GM12878 (cell line): Measurements from ENCODE around the gene C16orf86. TPM values are rescaled to one million over a fixed set of nuclear protein-coding genes. Genes with fewer than 3 reads are reported as not detected.
A peak's percentile ranks its signal among the peaks of the same experiment; 100 is the strongest.

Source experiments
- ATAC-seq: fragments of 200-7000 bp; cut with Tn5 transposase; 3 replicates; pipeline ENCODE4 v1.9.1; 2020; ENCODE audit warnings: mild to moderate bottlenecking, moderate library complexity
- BruUV-seq: library from RNA; stranded (reverse); fragments of 400-500 nt; replicated peaks from 2 replicates; lab custom pipeline; 2021; lab: Mats Ljungman, UMichigan
- CTCF ChIA-PET: fragments of 300-600 bp; sonication (Branson Sonifier 250); formaldehyde crosslinking; extraction: SDS; loops from one replicate; lab custom pipeline; 2021; ENCODE audit warnings: inconsistent platforms; lab: Yijun Ruan, JAX
- POLR2A ChIA-PET: fragments of 350-600 bp; formaldehyde crosslinking; extraction: SDS; loops from one replicate; lab custom pipeline; 2021; ENCODE audit warnings: inconsistent platforms; lab: Charles Lee
- RAD21 ChIA-PET: fragments of 300-600 bp; sonication (Branson Sonifier 250); formaldehyde crosslinking; loops from one replicate; lab custom pipeline; 2023; ENCODE audit warnings: antibody characterized with exemption; ENCODE audit not compliant: unreplicated experiment; lab: Charles Lee
- SMC1A ChIA-PET: fragments of 300-600 bp; sonication (Branson Sonifier 250); formaldehyde crosslinking; loops from one replicate; lab custom pipeline; 2023; ENCODE audit not compliant: unreplicated experiment, uncharacterized antibody; lab: Charles Lee
- DNase-seq: peaks from one replicate; pipeline ENCODE4 v3.0.0-alpha.2; 2011; ENCODE audit warnings: low read depth, low spot score
- FAIRE-seq: peaks from 3 replicates; lab custom pipeline; 2011; peaks lifted over from hg19 to GRCh38; lab: Jason Lieb, UNC
- H2AFZ ChIP-seq: 2 replicates; pipeline ENCODE4 v1.6.0; 2011; ENCODE audit warnings: low read depth, low read length, control low read depth; ENCODE audit not compliant: control insufficient read depth
- H3K27ac ChIP-seq: 2 replicates; pipeline ENCODE4 v1.5.1; 2011; ENCODE audit warnings: control low read depth; ENCODE audit not compliant: control insufficient read depth, insufficient read depth
- H3K27me3 ChIP-seq, 2 experiments: replicated peaks in 1 of 2; 2 replicates each; pipeline versions ENCODE4 v1.6.0 to v1.6.1; 2011; ENCODE audit warnings: low read length in 1 of 2; ENCODE audit not compliant: control insufficient read depth in 2 of 2, insufficient read depth in 2 of 2
- H3K36me3 ChIP-seq, 2 experiments: 2 replicates each; pipeline ENCODE4 v1.5.1; 2011; ENCODE audit warnings: low read length in 1 of 2; ENCODE audit not compliant: control insufficient read depth in 2 of 2, insufficient read depth in 2 of 2
- H3K4me1 ChIP-seq: 2 replicates; pipeline ENCODE4 v1.6.1; 2011; ENCODE audit warnings: mild to moderate bottlenecking, low read length, moderate library complexity, mixed read lengths; ENCODE audit not compliant: control insufficient read depth, insufficient read depth
- H3K4me2 ChIP-seq: 2 replicates; pipeline ENCODE4 v1.6.0; 2011; ENCODE audit warnings: control low read depth; ENCODE audit not compliant: control insufficient read depth, insufficient read depth
- H3K4me3 ChIP-seq: fragments of 200-600 bp; sonication (generic); 2 replicates; pipeline ENCODE4 v1.5.1; 2016
- H3K79me2 ChIP-seq: 2 replicates; pipeline ENCODE4 v1.6.0; 2011; ENCODE audit warnings: low read length; ENCODE audit not compliant: control insufficient read depth, insufficient read depth
- H3K9ac ChIP-seq: 2 replicates; pipeline ENCODE4 v1.8.0; 2011; ENCODE audit warnings: low read length, control low read depth, mixed read lengths; ENCODE audit not compliant: control insufficient read depth, insufficient read depth
- H3K9me3 ChIP-seq: replicated peaks from 3 replicates; pipeline ENCODE4 v1.5.1; 2011; ENCODE audit warnings: mild to moderate bottlenecking, low read length; ENCODE audit not compliant: control insufficient read depth, insufficient read depth
- H4K20me1 ChIP-seq: 2 replicates; pipeline ENCODE4 v1.6.0; 2011; ENCODE audit not compliant: control insufficient read depth, insufficient read depth
- BRCA1 ChIP-seq: IDR thresholded peaks from 2 replicates; pipeline ENCODE4 v1.6.1; 2011; ENCODE audit warnings: low read depth, low read length, improper control_type of control experiment
- CREM ChIP-seq: IDR thresholded peaks from 2 replicates; pipeline ENCODE4 v1.6.1; 2014; ENCODE audit warnings: antibody characterized with exemption, low read depth
- ELK1 ChIP-seq: IDR thresholded peaks from 2 replicates; pipeline ENCODE4 v1.6.1; 2012; ENCODE audit warnings: low read depth, low read length, improper control_type of control experiment
- HDAC2 ChIP-seq: fragments of 200-600 bp; sonication (generic); IDR thresholded peaks from 2 replicates; pipeline ENCODE4 v1.6.1; 2017
- HDGF ChIP-seq: fragments of 450-650 bp; IDR thresholded peaks from 2 replicates; pipeline ENCODE4 v1.6.1; 2016; ENCODE audit warnings: antibody characterized with exemption
- LARP7 ChIP-seq: fragments of 450-650 bp; IDR thresholded peaks from 2 replicates; pipeline ENCODE4 v1.6.1; 2017; ENCODE audit warnings: mild to moderate bottlenecking
- NR2C1 ChIP-seq: fragments of 450-650 bp; IDR thresholded peaks from 2 replicates; pipeline ENCODE4 v1.6.1; 2017; ENCODE audit warnings: antibody characterized with exemption, mild to moderate bottlenecking, moderate library complexity
- NR2F1 ChIP-seq: fragments of 450-650 bp; conservative IDR thresholded peaks from 2 replicates; pipeline ENCODE4 v1.6.1; 2017; ENCODE audit warnings: mild to moderate bottlenecking
- NRF1 ChIP-seq: conservative IDR thresholded peaks from 2 replicates; pipeline ENCODE4 v1.6.1; 2011; ENCODE audit warnings: mild to moderate bottlenecking, low read depth, low read length, improper control_type of control experiment
- POLR2AphosphoS2 ChIP-seq: IDR thresholded peaks from 2 replicates; pipeline ENCODE4 v1.6.1; 2011; ENCODE audit warnings: low read depth, mild to moderate bottlenecking, low read length, improper control_type of control experiment, moderate library complexity
- REST ChIP-seq: IDR thresholded peaks from 2 replicates; pipeline ENCODE4 v1.6.1; 2012; ENCODE audit warnings: mild to moderate bottlenecking, low read depth, low read length
- SREBF2 ChIP-seq: IDR thresholded peaks from 2 replicates; pipeline ENCODE4 v1.6.1; 2012; ENCODE audit warnings: mild to moderate bottlenecking, low read length
- STAT1 ChIP-seq: fragments of 450-650 bp; conservative IDR thresholded peaks from 2 replicates; pipeline ENCODE4 v1.6.1; 2014; ENCODE audit warnings: antibody characterized with exemption, mild to moderate bottlenecking
- ZBTB11 ChIP-seq: fragments of 450-650 bp; formaldehyde crosslinking; IDR thresholded peaks from 2 replicates; pipeline ENCODE4 v1.5.0; 2022; ENCODE audit warnings: mild to moderate bottlenecking, missing genetic modification characterization
- ZZZ3 ChIP-seq: IDR thresholded peaks from 2 replicates; pipeline ENCODE4 v1.6.1; 2011; ENCODE audit warnings: low read depth; ENCODE audit not compliant: control insufficient read depth, insufficient read length
- WGBS: methylation state at CpG from one replicate; pipeline ENCODE4 v1.1.6; 2016; ENCODE audit warnings: low lambda C conversion rate; ENCODE audit not compliant: insufficient replicate concordance, insufficient coverage; ENCODE audit errors: missing lambda C conversion rate; 5-methylcytosine and 5-hydroxymethylcytosine counted together
- in situ Hi-C: fragments of 300-500 bp; cut with MboI; formaldehyde crosslinking; loops from 9 replicates; pipeline ENCODE4 v1.14.3; 2018; ENCODE audit warnings: mixed read lengths
- intact Hi-C: fragments of 100-400 bp; cut with micrococcal nuclease; formaldehyde crosslinking; loops from one replicate; pipeline ENCODE4 v1.14.2; 2022; ENCODE audit not compliant: unreplicated experiment
- polyA plus RNA-seq, 11 experiments: library from polyadenylated mRNA; depleted of rRNA in 4 of 11; unstranded in 6 of 11; stranded (reverse) in 5 of 11; fragments of >200 nt; fragmentation: Nextera tagmentation in 4 of 11; fragmentation: Illumina TruSeq in 1 of 11; extraction: Ambion mirVana in 4 of 11; extraction: Trizol in 1 of 11; gene quantifications; 1 replicate in 1 of 11; 2 replicates in 10 of 11; pipeline versions ENCODE4 v1.2.1 to v1.2.3, GENCODE V29; 2011 to 2016; ENCODE audit warnings: inconsistent platforms in 2 of 11, missing spikeins in 2 of 11, low read depth in 1 of 11
- total RNA-seq, 4 experiments: library from RNA; depleted of rRNA in 3 of 4; stranded (reverse); fragments of >200 nt in 3 of 4; fragmentation: Illumina TruSeq in 1 of 4; extraction: Trizol in 1 of 4; gene quantifications; 2 replicates each; pipeline versions ENCODE4 v1.2.1 to v1.2.3, GENCODE V29; 2013 to 2021

C16orf86 gene
- total and polyA plus RNA-seq, 10 of the 15 experiments (the other 5 are each of a cell fraction or from before 2014, with no cell fraction given): 0.11 to 3.3 (median 1.6) TPM

- H4K20me1 ChIP-seq: no peaks in the 10 kb centered on the region
- DNase-seq (no peak), FAIRE-seq (no peak), ATAC-seq (no peak; the same call in 2 of the 3 replicates)
- peak overlapping the region; percentile 61; the same call in 1 of the 2 replicates for H3K9ac ChIP-seq
- ChIA-PET RAD21 (interaction anchor here (0.7 to 3.1 kb wide), 11 partner anchors 22 to 268 kb away, joined by 3 to 27 read pairs (median 5); partner anchors contain the start of genes ATP6V0D1, CARMIL2 and GFOD2), SMC1A (interaction anchor here (0.6 to 3.0 kb wide), 11 partner anchors 9 to 186 kb away, joined by 3 to 20 read pairs (median 4); partner anchors contain the start of genes ATP6V0D1 and RIPOR1), POLR2A (interaction anchor here (0.5 to 1.3 kb wide), 7 partner anchors 15 to 347 kb away, joined by 3 to 12 read pairs (median 4); partner anchors contain the start of gene GFOD2), CTCF (interaction anchor here (0.6 to 11.9 kb wide), 27 partner anchors 9 to 268 kb away, joined by 3 to 196 read pairs (median 3); partner anchors contain the start of genes ATP6V0D1, CARMIL2 and RANBP10)
- peak overlapping the region; percentile 18; the same call in 1 of the 2 replicates for H3K27ac ChIP-seq
- intact Hi-C loops: loop anchor here (5.0 kb wide), 1 partner anchor 175 kb away; no protein-coding TSS in a partner anchor
- peaks cover 30% of the 10 kb centered on the region for H3K4me1 ChIP-seq
- H3K79me2 ChIP-seq: no peaks in the 10 kb centered on the region
- WGBS: 6% methylated on average over 8 of the region's 10 CpGs
- H3K27me3 ChIP-seq: no peaks in the 10 kb centered on the region
- TF ChIP-seq POLR2AphosphoS2: no peak
- TF ChIP-seq SREBF2: no peak
- TF ChIP-seq LARP7: no peak
- no peak for TF ChIP-seq NR2C1
- TF ChIP-seq BRCA1: no peak
- no peak for TF ChIP-seq ZBTB11 (CRISPR knock-in tag)
- no peak for TF ChIP-seq NRF1
- TF ChIP-seq NR2F1: no peak
- TF ChIP-seq REST: no peak
- TF ChIP-seq HDAC2: no peak
- no peak for TF ChIP-seq STAT1
- no peak for TF ChIP-seq HDGF
- TF ChIP-seq ZZZ3: no peak
- TF ChIP-seq ELK1: no peak
- no peak for TF ChIP-seq CREM
- H3K36me3 ChIP-seq: no peaks in the 10 kb centered on the region
- H3K4me3 ChIP-seq: peak overlapping the region; percentile 88; the same call in 1 of the 2 replicates
- peak overlapping the region; percentile 76 for H2AFZ ChIP-seq
- in situ Hi-C loops: no loop called here
- H3K4me2 ChIP-seq: peak overlapping the region; percentile 95
- BruUV-seq: no TSS peak
- H3K9me3 ChIP-seq: no peaks in the 10 kb centered on the region
Measured at GRCh38 chr16:67667453-67667816, 821 bp downstream of the C16orf86 start.
